RWPE1 (cell line): ENCODE measurements around the gene NOL9.

Experiments
- CTCF ChIA-PET: fragments of 350-600 bp; sonication (Branson Sonifier 250); formaldehyde crosslinking; extraction: SDS; loops from one replicate; lab custom pipeline; 2021; lab: Yijun Ruan, JAX
- POLR2A ChIA-PET: fragments of 400-600 bp; formaldehyde crosslinking; extraction: SDS; loops from one replicate; lab custom pipeline; 2020; ENCODE audit warnings: antibody characterized with exemption; ENCODE audit not compliant: low non-redundant PET; lab: Yijun Ruan, JAX
- DNase-seq: peaks from one replicate; pipeline ENCODE4 v3.0.0; 2012; ENCODE audit warnings: low spot score
- H3K27ac ChIP-seq: fragments of 450-650 bp; 2 replicates; pipeline ENCODE4 v1.5.1; 2017
- CTCF ChIP-seq: fragments of 450-650 bp; conservative IDR thresholded peaks from 2 replicates; pipeline ENCODE4 v1.5.1; 2017; ENCODE audit warnings: low read depth, mild to moderate bottlenecking

The NOL9 gene

GRCh38 chr1:6471970-6472368, 82.3 kb downstream of the NOL9 start:
- DNase-seq = peak; percentile 68
- peak overlapping the region; percentile 79 for H3K27ac ChIP-seq
- ChIA-PET POLR2A (no interaction called here), CTCF (interaction anchor here (0.6 to 1.0 kb wide), 8 partner anchors 9 to 226 kb away, joined by 3 to 4 read pairs (median 3); no protein-coding TSS in a partner anchor)
- no peak for TF ChIP-seq CTCF
